ENCODE results near the gene ZNF578. TPM values are rescaled to one million over a fixed set of nuclear protein-coding genes. Genes with fewer than 3 reads are reported as not detected.
"Not testable (repeated sequence)": the region's sequence is repeated elsewhere in the genome, so short reads cannot be mapped to it uniquely, and the experiment has no call there.

The ZNF578 gene
- 0.30 and 3.7 TPM in 2 replicates for total RNA-seq (2014; rRNA removed; shearing (Covaris generic))

GRCh38 chr19:52453324-52454094 lies at the start of gene ZNF578:
Gene ZNF578 (plus strand): TSS chr19:52453553. CDS start chr19:52501846, 48,293 bp downstream.
- peak; percentile 80 for DNase-seq (ENCODE audit: low read depth)

- no peak for DNase-seq (ENCODE audit: low read depth)
Measured at GRCh38 chr19:52410276-52410675, 43.1 kb upstream of the ZNF578 start.

DNA sequence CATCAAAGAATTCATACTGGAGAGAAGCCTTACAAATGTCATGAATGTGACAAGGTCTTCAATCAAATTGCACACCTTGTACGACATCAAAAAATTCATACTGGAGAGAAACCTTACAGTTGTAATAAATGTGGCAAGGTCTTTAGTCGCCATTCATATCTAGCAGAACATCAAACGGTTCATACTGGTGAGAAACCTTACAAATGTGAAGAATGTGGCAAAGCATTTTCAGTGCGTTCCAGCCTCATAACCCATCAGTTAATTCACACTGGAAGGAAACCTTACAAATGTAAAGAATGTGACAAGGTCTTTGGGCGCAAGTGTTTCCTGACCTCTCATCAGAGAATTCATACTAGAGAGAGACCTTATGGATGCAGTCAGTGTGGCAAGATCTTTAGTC lies 37.6 kb upstream of the ZNF578 start:
- DNase-seq (ENCODE audit: low read depth): no peak

DNA sequence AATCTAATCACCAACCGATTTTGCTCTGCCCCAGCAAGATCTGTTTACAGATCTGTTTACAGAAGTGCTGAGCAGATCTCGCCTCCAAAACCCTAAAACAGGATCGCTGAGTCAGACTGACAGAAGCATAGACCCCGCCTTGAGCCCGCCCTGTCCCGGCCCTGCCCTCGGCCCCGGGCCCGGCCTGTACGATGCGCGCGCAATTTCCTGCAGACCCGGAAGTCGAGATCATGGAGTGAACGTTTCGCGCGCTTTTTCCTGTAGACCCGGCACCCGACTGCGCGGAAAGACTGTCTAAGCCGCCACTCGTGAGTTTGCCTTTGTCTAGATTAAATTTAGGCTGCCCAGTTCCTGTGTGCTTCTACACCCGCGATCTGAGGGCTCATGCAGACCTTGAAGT lies 24.4 kb upstream of the ZNF578 start, which contains the start of gene ZNF534:
ZNF534 (plus strand) TSS at position 212 of the 400 bp plus-strand sequence. CDS start 2,327 bp downstream, outside the sequence.
- DNase-seq (ENCODE audit: low read depth): no peak

DNA sequence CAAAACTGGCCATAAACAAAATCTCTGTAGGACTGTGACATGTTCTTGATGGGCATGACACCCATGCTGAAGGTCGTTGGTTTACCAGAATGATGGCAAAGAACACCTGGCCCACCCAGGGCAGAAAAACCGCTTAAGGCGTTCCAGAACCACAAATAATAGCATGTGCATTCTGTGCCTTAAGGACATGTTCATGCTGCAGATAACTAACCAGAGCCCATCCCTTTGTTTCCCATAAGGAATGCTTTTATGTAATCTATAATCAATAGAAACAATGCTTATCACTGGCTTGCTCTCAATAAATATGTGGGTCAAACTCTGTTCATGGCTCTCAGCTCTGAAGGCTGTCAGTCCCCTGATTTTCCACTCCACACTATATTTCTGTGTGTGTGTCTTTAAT lies 11.2 kb upstream of the ZNF578 start:
- DNase-seq (ENCODE audit: low read depth): no peak

GRCh38 chr19:52444506-52444905 lies 8.8 kb upstream of the ZNF578 start:
- no peak for DNase-seq (ENCODE audit: low read depth)

DNA sequence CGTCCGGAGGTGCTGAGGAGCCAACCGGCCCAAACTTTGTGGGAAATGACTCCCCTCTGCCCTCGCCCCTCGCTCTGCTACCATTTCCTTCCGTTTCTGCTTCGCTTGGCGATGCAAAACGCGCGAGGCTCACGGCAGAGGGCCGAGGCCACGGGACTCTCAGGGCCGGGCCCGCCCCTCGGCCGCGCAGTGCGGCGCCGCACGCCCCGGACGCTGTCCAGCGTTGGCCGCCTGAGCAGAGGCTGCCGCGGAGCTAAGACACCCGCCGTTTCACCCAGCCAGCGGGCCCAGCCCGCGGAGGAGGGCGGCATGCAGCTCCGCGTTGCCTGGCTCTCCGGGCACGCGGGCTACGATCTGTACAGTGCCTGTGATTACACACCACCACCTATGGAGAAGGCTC lies 2.1 kb upstream of the ZNF578 start:
- DNase-seq (ENCODE audit: low read depth): no peak

- no peak for DNase-seq (ENCODE audit: low read depth)
Measured at GRCh38 chr19:52464798-52465470, 11.6 kb downstream of the ZNF578 start.

DNA sequence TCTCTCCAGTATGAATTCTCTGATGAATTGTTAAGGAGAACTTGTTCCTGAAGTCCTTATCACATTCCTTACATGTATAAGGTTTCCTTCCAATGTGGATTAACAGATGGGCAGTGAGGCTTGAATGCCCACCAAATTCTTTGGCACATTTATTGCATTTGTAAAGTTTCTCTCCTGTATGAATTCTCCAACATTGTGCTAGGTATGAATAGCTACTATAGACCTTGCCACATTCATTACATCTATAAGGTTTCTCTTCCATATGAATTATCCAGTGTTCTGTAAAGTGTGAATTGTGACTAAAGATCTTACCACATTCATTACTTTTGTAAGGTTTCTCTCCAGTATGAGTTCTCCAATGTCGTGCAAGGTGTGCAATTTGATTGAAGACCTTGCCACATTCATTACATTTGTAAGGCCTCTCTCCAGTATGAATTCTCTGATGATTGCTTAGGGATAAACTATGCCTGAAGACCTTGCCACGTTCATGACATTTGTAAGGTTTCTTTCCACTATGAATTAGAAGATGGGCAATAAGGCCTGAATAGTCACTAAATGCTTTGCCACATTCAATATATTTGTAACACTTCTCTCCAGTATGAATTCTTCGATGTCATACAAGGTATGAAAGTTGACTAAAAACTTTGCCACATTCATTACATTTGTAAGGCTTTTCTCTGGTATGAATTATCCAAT lies 20.4 kb downstream of the ZNF578 start:
- no peak for DNase-seq (ENCODE audit: low read depth)

- DNase-seq (ENCODE audit: low read depth): no peak
Measured at GRCh38 chr19:52474351-52475127, 21.2 kb downstream of the ZNF578 start.

DNA sequence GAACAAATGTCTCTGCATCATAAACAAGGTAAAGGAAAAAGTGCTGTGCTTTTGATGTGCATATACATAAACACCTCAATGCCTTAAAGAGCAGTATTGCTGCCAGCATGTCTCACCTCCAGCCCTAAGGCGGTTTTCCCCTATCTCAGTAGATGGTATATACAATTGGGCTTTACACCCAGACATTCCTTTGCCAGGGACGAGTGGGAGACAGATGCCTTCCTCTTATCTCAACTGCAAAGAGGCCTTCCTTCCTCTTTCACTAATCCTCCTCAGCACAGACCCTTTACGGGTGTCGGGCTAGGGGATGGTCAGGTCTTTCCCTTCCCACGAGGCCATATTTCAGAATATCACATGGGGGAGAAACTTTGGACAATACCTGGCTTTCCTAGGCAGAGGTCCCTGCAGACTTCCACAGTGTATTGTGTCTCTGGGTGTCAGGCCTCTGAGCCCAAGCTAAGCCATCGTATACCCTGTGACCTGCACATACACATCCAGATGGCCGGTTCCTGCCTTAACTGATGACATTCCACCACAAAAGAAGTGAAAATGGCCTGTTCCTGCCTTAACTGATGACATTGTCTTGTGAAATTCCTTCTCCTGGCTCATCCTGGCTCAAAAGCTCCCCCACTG lies 30.9 kb downstream of the ZNF578 start:
- not testable (repeated sequence) for DNase-seq (ENCODE audit: low read depth)

DNA sequence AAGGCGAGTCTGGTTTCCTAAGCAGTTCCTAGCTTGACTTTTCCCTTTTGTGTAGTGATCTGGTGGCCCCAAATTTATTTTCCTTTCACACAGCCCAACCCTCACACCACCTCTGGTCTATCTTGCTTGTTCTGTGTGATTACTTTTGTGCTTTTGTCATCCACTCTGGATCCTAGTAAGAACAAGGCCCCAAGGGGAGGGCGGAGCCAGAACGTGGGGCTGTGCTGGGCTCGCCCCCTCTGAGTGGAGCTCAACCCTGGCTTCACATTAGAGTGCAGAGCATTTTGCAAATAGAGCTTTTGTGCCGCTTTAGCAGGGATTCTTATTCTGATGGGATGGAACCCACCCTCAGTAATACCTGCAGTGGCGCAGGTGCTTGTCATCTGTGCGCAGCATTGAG lies 31.7 kb downstream of the ZNF578 start:
- not testable (repeated sequence) for DNase-seq (ENCODE audit: low read depth)

- not testable (repeated sequence) for DNase-seq (ENCODE audit: low read depth)
Measured at GRCh38 chr19:52485561-52486240, 32.3 kb downstream of the ZNF578 start.

DNA sequence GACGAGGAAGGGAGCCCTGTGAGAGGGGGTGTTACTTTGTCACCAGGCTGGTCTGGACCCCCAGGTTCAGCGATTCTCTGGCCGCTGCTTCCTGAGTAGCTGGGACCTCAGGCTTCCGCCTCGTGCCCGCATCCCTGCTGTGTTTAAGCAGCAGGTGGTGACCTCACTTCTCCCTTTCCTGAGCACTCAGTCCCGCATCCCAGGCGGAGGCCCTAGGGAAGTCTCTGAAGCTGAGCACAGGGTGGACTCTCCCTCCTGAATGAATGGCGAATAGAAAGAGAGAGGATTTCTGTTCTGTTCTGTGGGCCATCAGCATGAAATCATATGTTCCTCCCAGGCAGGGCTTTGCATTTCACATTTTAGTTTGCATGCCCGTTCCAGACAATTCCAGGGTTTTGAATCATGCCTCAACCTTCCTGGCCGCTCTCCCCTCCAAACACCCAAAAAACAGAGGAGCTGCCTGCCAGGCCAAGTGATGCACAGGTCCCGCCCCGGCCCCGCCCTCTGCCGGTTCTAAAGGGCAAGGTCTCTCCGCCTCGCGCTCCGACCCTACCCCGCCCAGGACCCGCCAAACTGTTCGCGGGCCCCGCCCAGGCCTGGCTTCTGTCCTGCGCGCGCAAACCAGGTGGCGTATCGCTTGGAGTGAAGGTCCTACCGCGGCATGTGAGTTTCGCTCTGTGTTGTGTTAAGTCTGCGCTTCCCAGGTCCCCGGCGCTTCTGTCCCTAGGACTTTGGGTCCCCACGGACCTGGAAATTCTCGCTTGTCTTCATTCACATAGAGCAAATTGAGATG lies 39.0 kb downstream of the ZNF578 start:
- DNase-seq (ENCODE audit: low read depth): no peak

DNA sequence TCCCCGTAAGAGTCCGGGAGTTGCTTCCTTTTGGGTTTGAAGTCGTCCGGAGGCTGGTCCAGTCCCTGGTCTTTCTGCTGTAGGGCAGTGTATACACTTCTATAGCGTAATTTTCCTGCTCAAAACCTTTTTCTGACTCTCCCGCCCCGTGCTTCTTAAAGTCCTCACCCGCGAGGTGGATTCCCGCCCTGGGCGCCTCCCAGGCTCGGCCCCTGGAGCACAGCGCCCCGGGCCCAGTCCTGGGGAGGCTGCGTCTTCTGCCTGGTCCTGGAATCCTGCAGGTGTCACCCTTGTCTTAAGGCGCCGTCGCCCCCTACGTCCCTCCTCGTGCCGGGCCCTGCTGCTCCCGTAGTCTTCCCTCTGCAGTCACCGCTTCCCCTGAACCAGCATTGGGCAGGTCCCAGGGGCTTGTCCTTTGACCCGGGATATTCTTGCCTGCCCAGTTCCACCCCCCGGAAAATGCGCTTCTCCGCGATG lies 39.7 kb downstream of the ZNF578 start:
- no peak for DNase-seq (ENCODE audit: low read depth)

DNA sequence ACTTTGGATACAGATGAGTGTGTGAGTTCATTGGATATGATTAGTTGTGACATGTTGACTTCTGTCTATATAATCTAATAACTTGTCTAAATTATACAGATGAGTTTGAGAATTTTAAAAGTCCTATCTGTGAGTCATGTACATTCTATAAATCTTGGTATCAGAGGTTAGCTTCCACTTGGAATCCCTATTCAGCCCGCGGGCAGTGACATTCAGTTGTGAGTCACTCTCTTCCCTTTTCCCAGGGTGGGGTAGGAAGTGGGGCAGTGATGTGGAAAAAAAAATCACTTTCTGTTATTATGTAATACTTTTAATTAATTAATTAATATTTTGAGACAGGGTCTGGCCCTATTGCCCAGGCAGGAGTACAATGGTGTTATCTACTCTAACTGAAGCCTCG lies 41.2 kb downstream of the ZNF578 start:
- peak; percentile 53 for DNase-seq (ENCODE audit: low read depth)

GRCh38 chr19:52498571-52498970 lies 45.2 kb downstream of the ZNF578 start:
- DNase-seq (ENCODE audit: low read depth): no peak

DNA sequence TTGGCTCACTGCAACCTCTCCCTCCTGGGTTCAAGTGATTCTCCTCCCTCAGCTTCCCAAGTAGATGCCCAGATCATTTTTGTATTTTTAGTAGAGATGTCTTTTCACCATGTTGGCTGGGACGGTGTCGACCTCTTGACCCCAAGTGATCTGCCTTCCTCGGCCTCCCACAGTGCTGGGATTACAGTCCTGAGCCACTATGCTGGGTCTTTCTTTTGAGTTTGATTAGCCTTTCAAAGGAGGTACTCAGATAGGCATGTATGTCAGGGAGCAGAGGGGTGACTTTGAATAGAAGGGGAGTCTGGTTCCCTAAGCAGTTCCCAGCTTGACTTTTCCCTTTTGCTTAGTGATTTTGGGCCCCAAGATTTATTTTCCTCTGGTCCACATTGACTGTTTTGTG lies 47.1 kb downstream of the ZNF578 start:
- not testable (repeated sequence) for DNase-seq (ENCODE audit: low read depth)

DNA sequence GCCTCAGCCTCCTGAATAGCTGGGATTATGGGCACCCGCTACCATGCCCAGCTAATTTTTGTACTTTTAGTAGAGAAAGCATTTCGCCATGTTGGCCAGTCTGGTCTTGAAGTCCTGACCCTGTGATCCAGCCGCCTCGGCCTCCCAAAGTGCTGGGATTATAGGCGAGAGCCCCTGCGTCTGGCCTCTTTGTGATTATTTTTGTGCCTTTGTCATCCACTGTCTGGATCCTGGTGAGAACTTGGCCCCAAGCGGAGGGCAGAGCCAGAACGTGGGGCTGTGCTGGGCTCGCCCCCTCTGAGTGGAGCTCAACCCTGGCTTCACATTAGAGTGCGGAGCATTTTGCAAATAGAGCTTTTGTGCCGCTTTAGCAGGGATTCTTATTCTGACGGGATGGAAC lies 47.6 kb downstream of the ZNF578 start:
- DNase-seq (ENCODE audit: low read depth): not testable (repeated sequence)

DNA sequence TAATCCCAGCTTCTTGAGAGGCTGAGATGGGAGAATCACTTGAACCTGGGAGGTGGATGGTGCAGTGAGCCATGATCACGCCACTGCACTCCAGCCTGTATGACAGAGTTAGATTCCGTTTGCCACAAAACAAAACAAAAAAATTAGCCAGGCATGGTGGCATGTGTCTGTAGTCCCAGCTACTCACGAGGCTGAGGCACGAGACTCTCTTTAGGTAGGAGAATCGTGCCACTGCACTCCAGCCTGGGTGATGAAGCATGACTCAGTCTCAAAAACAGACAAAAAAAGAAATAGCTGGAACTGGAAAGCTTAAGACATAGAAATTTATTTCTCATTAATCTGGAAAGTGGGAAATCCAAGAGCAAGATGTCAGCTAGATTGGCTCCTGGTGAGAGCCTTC lies 53.9 kb downstream of the ZNF578 start:
- DNase-seq (ENCODE audit: low read depth): peak; percentile 41

Measured in M059J (cell line).